ENCODE data around the gene POLR2F. TPM values are rescaled to one million over a fixed set of nuclear protein-coding genes. Genes with fewer than 3 reads are reported as not detected.

Gene POLR2F
- total RNA-seq, 4 donors from 2014 or later, result 19.7 to 88.9 (median 55.2) TPM

DNA sequence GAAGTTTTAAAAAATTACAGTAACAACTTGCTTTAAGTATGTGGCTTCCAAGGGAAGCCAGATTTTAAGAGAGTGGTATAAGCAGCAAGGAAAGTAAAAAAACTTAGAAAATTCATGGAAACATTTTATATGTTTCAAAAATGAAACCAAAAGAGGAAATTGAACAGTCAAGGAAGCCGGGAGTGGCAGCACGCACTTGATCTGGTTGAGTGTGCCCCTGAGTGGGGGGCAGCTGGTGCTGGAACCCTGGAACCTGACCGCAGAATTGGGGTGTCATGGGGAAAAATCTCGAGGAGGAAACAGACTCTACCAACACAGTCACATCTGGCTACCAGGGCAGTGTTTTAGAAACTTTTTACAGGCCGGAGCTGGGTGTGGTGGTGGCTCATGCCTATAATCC lies 33.4 kb upstream of the POLR2F start:
- no peaks in the 10 kb centered on the region for H3K4me1 ChIP-seq
- TF ChIP-seq POLR2A (IDR thresholded peaks at IDR 0.05), result no peak
- TF ChIP-seq, protein P1, sequence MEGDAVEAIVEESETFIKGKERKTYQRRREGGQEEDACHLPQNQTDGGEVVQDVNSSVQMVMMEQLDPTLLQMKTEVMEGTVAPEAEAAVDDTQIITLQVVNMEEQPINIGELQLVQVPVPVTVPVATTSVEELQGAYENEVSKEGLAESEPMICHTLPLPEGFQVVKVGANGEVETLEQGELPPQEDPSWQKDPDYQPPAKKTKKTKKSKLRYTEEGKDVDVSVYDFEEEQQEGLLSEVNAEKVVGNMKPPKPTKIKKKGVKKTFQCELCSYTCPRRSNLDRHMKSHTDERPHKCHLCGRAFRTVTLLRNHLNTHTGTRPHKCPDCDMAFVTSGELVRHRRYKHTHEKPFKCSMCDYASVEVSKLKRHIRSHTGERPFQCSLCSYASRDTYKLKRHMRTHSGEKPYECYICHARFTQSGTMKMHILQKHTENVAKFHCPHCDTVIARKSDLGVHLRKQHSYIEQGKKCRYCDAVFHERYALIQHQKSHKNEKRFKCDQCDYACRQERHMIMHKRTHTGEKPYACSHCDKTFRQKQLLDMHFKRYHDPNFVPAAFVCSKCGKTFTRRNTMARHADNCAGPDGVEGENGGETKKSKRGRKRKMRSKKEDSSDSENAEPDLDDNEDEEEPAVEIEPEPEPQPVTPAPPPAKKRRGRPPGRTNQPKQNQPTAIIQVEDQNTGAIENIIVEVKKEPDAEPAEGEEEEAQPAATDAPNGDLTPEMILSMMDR (IDR thresholded peaks at IDR 0.05), result no peak

DNA sequence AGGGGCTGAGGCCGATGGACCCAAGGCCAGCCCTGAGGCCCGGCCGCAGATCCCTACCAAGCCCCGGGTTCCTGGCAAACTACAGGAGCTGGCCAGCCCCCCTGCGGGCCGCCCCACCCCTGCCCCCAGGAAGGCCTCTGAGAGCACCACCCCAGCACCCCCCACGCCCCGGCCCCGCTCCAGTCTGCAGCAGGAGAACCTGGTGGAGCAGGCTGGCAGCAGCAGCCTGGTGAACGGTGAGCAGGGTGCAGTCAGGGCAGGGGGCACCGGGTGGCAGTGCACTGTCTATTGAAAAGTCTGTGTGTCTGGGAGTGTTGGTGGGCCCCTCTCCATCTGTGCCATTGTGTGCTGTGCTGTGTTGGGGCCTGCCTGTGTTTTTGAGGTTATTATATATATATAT lies 31.3 kb upstream of the POLR2F start:
- no peak for DNase-seq
- Histone ChIP-seq H3K36me3 (peaks cover 26 to 41% of the 10 kb centered on the region in 2 donors), H3K9me3 (no peaks in the 10 kb centered on the region), H3K27me3 (no peaks in the 10 kb centered on the region), H3K27ac (no peak overlapping the region), H3K4me3 (replicated peaks in 1 of 3) (no peak overlapping the region), H3K4me1 (no peaks in the 10 kb centered on the region)
- TF ChIP-seq POLR2A (IDR thresholded peaks at IDR 0.05), result no peak
- TF ChIP-seq, protein P1 (IDR thresholded peaks at IDR 0.05), result no peak
- intact Hi-C loops (cut with DNase I), result no loop called here
- WGBS, 2 donors, result 90 to 100% methylated on average over 2 of the region's 11 CpGs

More for the DNA sequence above, 33.4 kb upstream of the POLR2F start:
- WGBS, 2 donors, result 75 to 81% methylated on average over 5 of the region's 5 CpGs
- peaks cover 24 to 28% of the 10 kb centered on the region in 2 donors for H3K36me3 ChIP-seq
- H3K4me3 ChIP-seq (replicated peaks in 1 of 3), result no peak overlapping the region
- DNase-seq, result no peak
- H3K9me3 ChIP-seq, result no peaks in the 10 kb centered on the region
- H3K27me3 ChIP-seq, result no peaks in the 10 kb centered on the region
- intact Hi-C loops (cut with DNase I), result no loop called here
- no peak overlapping the region for H3K27ac ChIP-seq

DNA sequence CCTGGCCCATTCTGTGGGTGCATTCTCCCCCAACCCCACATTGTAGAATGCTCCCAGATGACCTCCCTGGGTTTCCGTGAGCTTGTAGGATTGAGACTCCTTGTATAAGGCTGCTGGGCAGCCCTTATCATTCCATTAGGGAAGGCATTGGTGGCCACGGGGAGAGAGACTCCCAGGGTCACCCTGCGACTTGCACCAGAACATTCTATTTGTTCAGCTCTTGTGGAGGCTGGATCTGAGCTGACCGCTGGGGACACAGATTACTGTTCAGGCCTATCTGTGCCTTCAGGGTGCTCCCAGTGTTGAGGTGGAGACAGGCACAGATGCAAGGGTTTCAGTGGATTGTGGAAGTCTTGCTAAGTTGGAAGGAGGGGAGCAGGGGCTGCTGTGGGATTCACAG lies 29.6 kb upstream of the POLR2F start:
- Histone ChIP-seq H3K36me3 (peaks cover 30 to 39% of the 10 kb centered on the region in 2 donors), H3K4me1 (no peaks in the 10 kb centered on the region), H3K9me3 (no peaks in the 10 kb centered on the region), H3K27me3 (no peaks in the 10 kb centered on the region), H3K27ac (no peak overlapping the region), H3K4me3 (replicated peaks in 1 of 3) (no peak overlapping the region)
- no peak for DNase-seq
- 92 to 93% methylated on average over 4 of the region's 4 CpGs for WGBS, 2 donors
- TF ChIP-seq, protein P1 (IDR thresholded peaks at IDR 0.05), result no peak
- TF ChIP-seq POLR2A (IDR thresholded peaks at IDR 0.05), result no peak
- intact Hi-C loops (cut with DNase I), result no loop called here

DNA sequence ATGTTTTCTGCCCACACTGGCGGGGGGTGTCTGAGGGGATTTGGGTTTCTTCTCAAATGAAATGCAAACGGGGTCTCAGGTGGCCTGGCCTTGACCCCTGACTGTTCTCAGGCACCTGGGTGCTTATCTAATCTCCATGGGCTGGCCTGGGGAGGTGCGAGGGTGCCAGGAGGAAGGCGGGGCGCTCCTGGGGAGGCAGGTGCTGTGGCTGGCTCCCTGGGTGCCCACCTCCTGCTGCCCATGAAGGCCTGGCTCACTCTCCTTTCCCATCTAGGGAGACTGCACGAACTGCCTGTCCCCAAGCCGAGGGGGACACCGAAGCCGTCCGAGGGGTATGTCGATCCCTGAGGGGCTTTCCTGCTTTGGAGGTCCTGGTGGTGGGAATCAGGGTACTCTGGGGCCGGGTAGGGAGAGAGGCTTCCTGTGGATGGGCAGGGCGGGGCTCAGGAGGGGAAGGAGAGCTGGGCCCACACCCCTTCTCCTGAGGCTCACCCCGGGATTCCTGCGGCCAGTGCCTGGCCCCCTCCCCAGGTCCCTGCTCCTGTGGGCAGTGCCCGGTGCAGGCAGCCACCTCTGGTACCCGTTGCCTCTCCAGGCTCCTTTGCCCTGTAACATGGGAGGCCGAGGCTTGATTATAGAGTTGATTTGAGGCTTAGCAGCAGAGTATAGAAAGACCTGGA lies 29.0 kb upstream of the POLR2F start:
- WGBS, 2 donors, result 96% methylated on average over 7 to 13 of the region's 18 CpGs
- no peaks in the 10 kb centered on the region for H3K9me3 ChIP-seq
- H3K27ac ChIP-seq, result no peak overlapping the region
- peaks cover 0 to 4% of the 10 kb centered on the region in 2 donors for H3K4me1 ChIP-seq
- H3K4me3 ChIP-seq (replicated peaks in 1 of 3), result no peak overlapping the region
- no peak for DNase-seq
- H3K36me3 ChIP-seq, result peaks cover 25 to 38% of the 10 kb centered on the region in 2 donors
- intact Hi-C loops (cut with DNase I), result no loop called here
- no peak for TF ChIP-seq POLR2A (IDR thresholded peaks at IDR 0.05)
- TF ChIP-seq, protein P1 (IDR thresholded peaks at IDR 0.05), result no peak
- no peaks in the 10 kb centered on the region for H3K27me3 ChIP-seq

DNA sequence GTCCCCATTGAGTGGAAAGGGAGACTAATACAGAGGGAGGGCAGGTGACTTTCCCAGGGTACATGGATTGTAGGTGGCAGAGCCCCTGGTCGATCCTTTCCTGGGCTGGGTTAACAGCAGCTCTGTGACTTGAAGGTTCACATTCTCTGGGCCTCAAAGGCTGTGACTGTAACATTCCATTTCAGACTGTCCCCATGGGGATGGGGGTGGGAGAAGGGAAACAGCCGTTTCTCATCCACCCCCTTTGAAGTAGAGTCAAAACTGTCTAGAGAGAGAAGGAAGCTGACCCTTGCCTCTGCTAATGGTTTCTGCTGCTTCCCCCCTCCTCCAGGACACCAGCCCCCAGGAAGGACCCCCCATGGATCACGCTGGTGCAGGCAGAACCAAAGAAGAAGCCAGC lies 28.2 kb upstream of the POLR2F start:
- 67 to 82% methylated on average over 2 to 3 of the region's 3 CpGs for WGBS, 2 donors
- no peak overlapping the region for H3K4me3 ChIP-seq (replicated peaks in 1 of 3)
- H3K36me3 ChIP-seq, result peaks cover 25 to 38% of the 10 kb centered on the region in 2 donors
- intact Hi-C loops (cut with DNase I), result no loop called here
- H3K27ac ChIP-seq, result no peak overlapping the region
- H3K9me3 ChIP-seq, result no peaks in the 10 kb centered on the region
- H3K4me1 ChIP-seq, result peaks cover 0 to 5% of the 10 kb centered on the region in 2 donors
- H3K27me3 ChIP-seq, result no peaks in the 10 kb centered on the region
- TF ChIP-seq, protein P1 (IDR thresholded peaks at IDR 0.05), result no peak
- TF ChIP-seq POLR2A (IDR thresholded peaks at IDR 0.05), result no peak
- no peak for DNase-seq
